Measurements from ENCODE around the gene CASTOR1. TPM values are rescaled to one million over a fixed set of nuclear protein-coding genes. Genes with fewer than 3 reads are reported as not detected.
"Not testable (repeated sequence)": the region's sequence is repeated elsewhere in the genome, so short reads cannot be mapped to it uniquely, and the experiment has no call there.

The CASTOR1 gene
- total RNA-seq, 1 experiment from 2014 or later: 16.0 TPM

DNA sequence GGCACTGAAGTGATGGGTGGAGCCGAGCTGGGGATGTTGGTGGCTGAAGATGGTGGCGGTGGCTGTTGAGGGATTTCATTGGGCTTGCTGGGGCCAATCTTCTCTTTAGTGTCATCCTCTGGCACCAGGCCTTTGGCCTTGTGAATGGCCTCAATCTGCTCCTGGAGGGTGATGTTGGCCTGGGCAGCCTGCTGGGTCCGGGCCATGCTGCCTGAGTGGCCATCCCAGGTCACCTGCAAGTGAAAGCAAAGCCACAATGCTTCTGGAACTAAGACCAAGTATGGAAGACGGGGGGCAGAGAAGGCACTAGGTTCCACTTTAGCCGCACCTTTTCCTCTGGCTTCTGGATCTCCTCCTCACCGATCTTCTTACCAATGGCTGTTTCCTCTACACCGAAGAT lies 49.5 kb upstream of the CASTOR1 start:
- POLR2A ChIA-PET: no interaction called here
- ATAC-seq (no peak), DNase-seq (ENCODE audit: low spot score) (no peak)
- Mint-ChIP-seq H3K4me3 (no peak overlapping the region), H3K9me3 (no peaks in the 10 kb centered on the region), H3K27ac (no peak overlapping the region), H3K4me1 (no peaks in the 10 kb centered on the region), H3K27me3 (ENCODE audit: low read depth) (no peaks in the 10 kb centered on the region), H3K36me3 (peaks cover 95% of the 10 kb centered on the region)
- TF ChIP-seq JUN (CRISPR knock-in tag; IDR thresholded peaks at IDR 0.05) (no peak), FOXJ3 (CRISPR knock-in tag; IDR thresholded peaks at IDR 0.05; ENCODE audit: borderline replicate concordance) (no peak)
- CTCF ChIA-PET: interaction anchor here (1.3 kb wide), 1 partner anchor 49 kb away, joined by 3 read pairs; the partner anchor contains the start of gene RNF215

DNA sequence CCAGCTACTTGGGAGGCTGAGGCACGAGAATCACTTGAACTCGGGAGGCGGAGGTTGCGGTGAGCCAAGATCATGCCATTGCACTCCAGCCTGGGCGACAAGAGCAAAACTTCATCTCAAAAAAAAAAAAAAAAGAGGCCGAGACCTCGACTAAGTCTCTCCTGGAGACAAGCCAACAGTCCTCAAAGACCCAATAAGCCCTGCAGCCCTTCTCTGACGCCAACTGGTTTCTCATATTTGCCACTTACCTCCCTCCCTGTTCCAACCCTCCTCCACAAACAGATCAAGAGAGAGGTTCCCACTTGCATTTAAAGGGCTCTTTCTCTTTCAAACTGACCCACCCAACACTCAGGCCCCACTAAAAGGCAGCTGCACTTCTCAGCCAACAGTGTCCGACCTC lies 49.0 kb upstream of the CASTOR1 start:
- H3K4me1 Mint-ChIP-seq; H3K27me3 Mint-ChIP-seq (ENCODE audit: low read depth); H3K4me3 Mint-ChIP-seq; DNase-seq (ENCODE audit: low spot score); ATAC-seq; H3K27ac Mint-ChIP-seq; H3K9me3 Mint-ChIP-seq; POLR2A ChIA-PET: not testable (repeated sequence)
- H3K36me3 Mint-ChIP-seq: peaks cover 95% of the 10 kb centered on the region
- CTCF ChIA-PET: interaction anchor here (1.0 to 1.3 kb wide), 2 partner anchors 49 to 50 kb away, joined by 3 read pairs; partner anchors contain the start of gene RNF215

- H3K27me3 Mint-ChIP-seq (ENCODE audit: low read depth): no peaks in the 10 kb centered on the region
- H3K4me3 Mint-ChIP-seq: no peak overlapping the region
- TF ChIP-seq ZBTB43 (CRISPR knock-in tag; IDR thresholded peaks at IDR 0.05) (no peak), ESRRA (CRISPR knock-in tag; IDR thresholded peaks at IDR 0.05; ENCODE audit: borderline replicate concordance) (no peak), RORB (CRISPR knock-in tag; IDR thresholded peaks at IDR 0.05) (no peak), EMX1 (CRISPR knock-in tag; IDR thresholded peaks at IDR 0.05) (no peak), TCF7 (CRISPR knock-in tag; IDR thresholded peaks at IDR 0.05; ENCODE audit: low read depth) (no peak), ATF2 (CRISPR knock-in tag; IDR thresholded peaks at IDR 0.05; ENCODE audit: borderline replicate concordance, low read depth) (no peak), GABPB1 (CRISPR knock-in tag; IDR thresholded peaks at IDR 0.05) (no peak), FOXK1 (CRISPR knock-in tag; IDR thresholded peaks at IDR 0.05) (no peak), CREM (CRISPR knock-in tag; IDR thresholded peaks at IDR 0.05) (no peak), NFYB (CRISPR knock-in tag; conservative IDR thresholded peaks at IDR 0.05; ENCODE audit: low read depth) (no peak), ZBTB21 (CRISPR knock-in tag; IDR thresholded peaks at IDR 0.05; ENCODE audit: borderline replicate concordance) (no peak), MYBL2 (CRISPR knock-in tag; IDR thresholded peaks at IDR 0.05) (no peak), ZNF317 (CRISPR knock-in tag; IDR thresholded peaks at IDR 0.05; ENCODE audit: borderline replicate concordance, low read depth) (no peak), HMGA2 (CRISPR knock-in tag; IDR thresholded peaks at IDR 0.05) (no peak), ZNF121 (CRISPR knock-in tag; IDR thresholded peaks at IDR 0.05) (no peak)
- TF ChIP-seq, protein P1, sequence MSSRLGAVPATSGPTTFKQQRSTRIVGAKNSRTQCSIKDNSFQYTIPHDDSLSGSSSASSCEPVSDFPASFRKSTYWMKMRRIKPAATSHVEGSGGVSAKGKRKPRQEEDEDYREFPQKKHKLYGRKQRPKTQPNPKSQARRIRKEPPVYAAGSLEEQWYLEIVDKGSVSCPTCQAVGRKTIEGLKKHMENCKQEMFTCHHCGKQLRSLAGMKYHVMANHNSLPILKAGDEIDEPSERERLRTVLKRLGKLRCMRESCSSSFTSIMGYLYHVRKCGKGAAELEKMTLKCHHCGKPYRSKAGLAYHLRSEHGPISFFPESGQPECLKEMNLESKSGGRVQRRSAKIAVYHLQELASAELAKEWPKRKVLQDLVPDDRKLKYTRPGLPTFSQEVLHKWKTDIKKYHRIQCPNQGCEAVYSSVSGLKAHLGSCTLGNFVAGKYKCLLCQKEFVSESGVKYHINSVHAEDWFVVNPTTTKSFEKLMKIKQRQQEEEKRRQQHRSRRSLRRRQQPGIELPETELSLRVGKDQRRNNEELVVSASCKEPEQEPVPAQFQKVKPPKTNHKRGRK (CRISPR knock-in tag; IDR thresholded peaks at IDR 0.05; ENCODE audit: borderline replicate concordance): no peak
- TF ChIP-seq, protein P2, sequence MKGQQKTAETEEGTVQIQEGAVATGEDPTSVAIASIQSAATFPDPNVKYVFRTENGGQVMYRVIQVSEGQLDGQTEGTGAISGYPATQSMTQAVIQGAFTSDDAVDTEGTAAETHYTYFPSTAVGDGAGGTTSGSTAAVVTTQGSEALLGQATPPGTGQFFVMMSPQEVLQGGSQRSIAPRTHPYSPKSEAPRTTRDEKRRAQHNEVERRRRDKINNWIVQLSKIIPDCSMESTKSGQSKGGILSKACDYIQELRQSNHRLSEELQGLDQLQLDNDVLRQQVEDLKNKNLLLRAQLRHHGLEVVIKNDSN (CRISPR knock-in tag; IDR thresholded peaks at IDR 0.05): no peak
- TF ChIP-seq, protein P3, sequence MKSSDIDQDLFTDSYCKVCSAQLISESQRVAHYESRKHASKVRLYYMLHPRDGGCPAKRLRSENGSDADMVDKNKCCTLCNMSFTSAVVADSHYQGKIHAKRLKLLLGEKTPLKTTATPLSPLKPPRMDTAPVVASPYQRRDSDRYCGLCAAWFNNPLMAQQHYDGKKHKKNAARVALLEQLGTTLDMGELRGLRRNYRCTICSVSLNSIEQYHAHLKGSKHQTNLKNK (CRISPR knock-in tag; IDR thresholded peaks at IDR 0.05): no peak
- TF ChIP-seq, protein P4, sequence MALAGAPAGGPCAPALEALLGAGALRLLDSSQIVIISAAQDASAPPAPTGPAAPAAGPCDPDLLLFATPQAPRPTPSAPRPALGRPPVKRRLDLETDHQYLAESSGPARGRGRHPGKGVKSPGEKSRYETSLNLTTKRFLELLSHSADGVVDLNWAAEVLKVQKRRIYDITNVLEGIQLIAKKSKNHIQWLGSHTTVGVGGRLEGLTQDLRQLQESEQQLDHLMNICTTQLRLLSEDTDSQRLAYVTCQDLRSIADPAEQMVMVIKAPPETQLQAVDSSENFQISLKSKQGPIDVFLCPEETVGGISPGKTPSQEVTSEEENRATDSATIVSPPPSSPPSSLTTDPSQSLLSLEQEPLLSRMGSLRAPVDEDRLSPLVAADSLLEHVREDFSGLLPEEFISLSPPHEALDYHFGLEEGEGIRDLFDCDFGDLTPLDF (CRISPR knock-in tag; IDR thresholded peaks at IDR 0.05): no peak
- H3K27ac Mint-ChIP-seq: no peak overlapping the region
- peaks cover 92% of the 10 kb centered on the region for H3K36me3 Mint-ChIP-seq
- H3K4me1 Mint-ChIP-seq: no peaks in the 10 kb centered on the region
- ATAC-seq (no peak), DNase-seq (ENCODE audit: low spot score) (no peak)
- ChIA-PET CTCF (interaction anchor here (1.0 kb wide), 2 partner anchors 9 to 49 kb away, joined by 3 read pairs; no protein-coding TSS in a partner anchor), POLR2A (no interaction called here)
- no peaks in the 10 kb centered on the region for H3K9me3 Mint-ChIP-seq
Observed at GRCh38 chr22:30337461-30337778, 48.1 kb upstream of the CASTOR1 start.
